Endodermal cell (in vitro differentiated cells): ENCODE results near the gene PDCD4. TPM values are rescaled to one million over a fixed set of nuclear protein-coding genes. Genes with fewer than 3 reads are reported as not detected.

ENCODE experiments used
- DNase-seq: peaks from one replicate; pipeline ENCODE4 v3.0.0-alpha.2; 2017
- H3K27ac ChIP-seq: 2 replicates; pipeline ENCODE4 v1.5.1; 2013; ENCODE audit warnings: mild to moderate bottlenecking, low read depth, low read length, moderate library complexity
- H3K27me3 ChIP-seq: 2 replicates; pipeline ENCODE4 v1.6.1; 2013; ENCODE audit warnings: mild to moderate bottlenecking, low read length, moderate library complexity; ENCODE audit not compliant: insufficient read depth, control insufficient read depth, poor library complexity, severe bottlenecking
- H3K36me3 ChIP-seq: 2 replicates; pipeline ENCODE4 v1.7.0; 2013; ENCODE audit warnings: mild to moderate bottlenecking, low read length, moderate library complexity; ENCODE audit not compliant: control insufficient read depth, insufficient read depth
- H3K4me1 ChIP-seq: one replicate; pipeline ENCODE4 v1.7.0; 2013; ENCODE audit warnings: low read length; ENCODE audit not compliant: control insufficient read depth, insufficient read depth
- H3K4me3 ChIP-seq: 2 replicates; pipeline ENCODE4 v1.5.1; 2013; ENCODE audit warnings: mild to moderate bottlenecking, low read length, moderate library complexity
- H3K9ac ChIP-seq: 2 replicates; pipeline ENCODE4 v1.6.1; 2013; ENCODE audit warnings: mild to moderate bottlenecking, low read length, moderate library complexity; ENCODE audit not compliant: poor library complexity, severe bottlenecking; ENCODE audit errors: extremely low read depth
- H3K9me3 ChIP-seq: 2 replicates; pipeline ENCODE4 v1.6.1; 2013; ENCODE audit warnings: mild to moderate bottlenecking, low read length, moderate library complexity; ENCODE audit not compliant: control insufficient read depth
- H3K27ac Mint-ChIP-seq: 2 replicates; pipeline ENCODE4 v1.8.0; 2020; ENCODE audit warnings: mixed read lengths
- H3K27me3 Mint-ChIP-seq: 2 replicates; pipeline ENCODE4 v1.8.0; 2021; ENCODE audit warnings: mild to moderate bottlenecking, mixed read lengths; ENCODE audit not compliant: insufficient read depth
- H3K36me3 Mint-ChIP-seq: 2 replicates; pipeline ENCODE4 v1.8.0; 2020; ENCODE audit warnings: low read depth, mixed read lengths
- H3K4me1 Mint-ChIP-seq: 2 replicates; pipeline ENCODE4 v1.8.0; 2020; ENCODE audit warnings: mixed read lengths
- H3K4me3 Mint-ChIP-seq: 2 replicates; pipeline ENCODE4 v1.8.0; 2020; ENCODE audit warnings: mild to moderate bottlenecking, moderate library complexity, mixed read lengths
- H3K9me3 Mint-ChIP-seq: 2 replicates; pipeline ENCODE4 v1.8.0; 2020; ENCODE audit warnings: mild to moderate bottlenecking, mixed read lengths
- WGBS, 2 experiments: methylation state at CpG; one replicate each; pipeline versions ENCODE4 v1.1.5 to v1.1.7; 2013; ENCODE audit warnings: missing lambda C conversion rate in 2 of 2, mixed read lengths in 1 of 2; ENCODE audit not compliant: insufficient coverage in 1 of 2, insufficient read length in 1 of 2; 5-methylcytosine and 5-hydroxymethylcytosine counted together
- total RNA-seq, 2 donors: library from RNA; stranded (reverse); fragmentation: NEBNext Ultra II Directional in 1 of 2; extraction: Animal tissue kit (Norgen Biotek cat#: 25700) in 1 of 2; gene quantifications; 2 replicates in 1 of 2; 3 replicates in 1 of 2; pipeline ENCODE4 v1.2.1, GENCODE V29; 2021
- TF ChIP-seq, protein P1 (sequence below): fragments of 200-600 bp; sonication (generic); conservative IDR thresholded peaks from 2 replicates; pipeline ENCODE4 v1.5.0; 2021; ENCODE audit warnings: antibody characterized with exemption, mild to moderate bottlenecking

Gene PDCD4
- total RNA-seq, 2 donors from 2014 or later = 46.5 to 48.5 TPM

DNA sequence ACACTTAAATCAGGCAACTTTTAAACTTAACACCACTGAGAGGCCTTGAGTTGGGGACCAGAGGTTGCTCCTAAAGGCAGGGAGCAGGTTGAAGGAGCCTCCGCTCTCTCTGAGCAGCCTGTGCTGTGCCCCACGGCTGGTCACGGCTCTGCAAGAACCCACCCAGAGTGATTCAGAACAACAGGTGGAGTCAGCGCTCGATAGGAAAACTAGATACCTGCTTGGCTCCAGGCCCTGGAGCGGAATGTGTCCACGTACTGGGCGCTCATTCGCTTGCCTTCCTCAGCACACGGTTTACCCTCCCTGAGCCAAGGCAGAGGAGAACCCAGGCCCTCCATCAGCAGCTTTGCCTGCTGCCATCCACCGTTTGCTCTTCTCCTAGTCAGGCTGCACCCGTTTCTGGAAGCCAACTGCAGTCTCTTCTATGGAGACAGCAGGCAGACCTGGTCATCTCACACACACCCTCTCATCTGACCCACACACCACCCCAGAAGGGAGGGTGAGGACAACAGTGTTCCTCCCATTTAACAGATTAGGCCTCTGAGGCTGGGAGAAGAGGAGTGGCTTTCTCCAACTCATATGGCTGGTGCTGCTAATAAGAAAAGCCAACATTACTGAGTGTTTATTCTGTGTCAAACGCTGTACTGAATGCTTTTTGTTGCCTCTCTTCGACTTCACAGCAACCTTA, 37.6 kb upstream of the PDCD4 start:
- H3K9me3 Mint-ChIP-seq = no peaks in the 10 kb centered on the region
- peaks cover 37% of the 10 kb centered on the region for H3K4me1 Mint-ChIP-seq
- Histone ChIP-seq H3K4me3 (no peak overlapping the region), H3K4me1 (peaks cover 24% of the 10 kb centered on the region), H3K36me3 (no peaks in the 10 kb centered on the region), H3K9ac (no peak overlapping the region), H3K9me3 (no peaks in the 10 kb centered on the region), H3K27me3 (no peaks in the 10 kb centered on the region), H3K27ac (no peak overlapping the region)
- DNase-seq = no peak
- WGBS, 2 experiments = 92 to 95% methylated on average over 12 to 14 of the region's 14 CpGs
- no peak overlapping the region for H3K27ac Mint-ChIP-seq
- no peaks in the 10 kb centered on the region for H3K36me3 Mint-ChIP-seq
- TF ChIP-seq, protein P1, sequence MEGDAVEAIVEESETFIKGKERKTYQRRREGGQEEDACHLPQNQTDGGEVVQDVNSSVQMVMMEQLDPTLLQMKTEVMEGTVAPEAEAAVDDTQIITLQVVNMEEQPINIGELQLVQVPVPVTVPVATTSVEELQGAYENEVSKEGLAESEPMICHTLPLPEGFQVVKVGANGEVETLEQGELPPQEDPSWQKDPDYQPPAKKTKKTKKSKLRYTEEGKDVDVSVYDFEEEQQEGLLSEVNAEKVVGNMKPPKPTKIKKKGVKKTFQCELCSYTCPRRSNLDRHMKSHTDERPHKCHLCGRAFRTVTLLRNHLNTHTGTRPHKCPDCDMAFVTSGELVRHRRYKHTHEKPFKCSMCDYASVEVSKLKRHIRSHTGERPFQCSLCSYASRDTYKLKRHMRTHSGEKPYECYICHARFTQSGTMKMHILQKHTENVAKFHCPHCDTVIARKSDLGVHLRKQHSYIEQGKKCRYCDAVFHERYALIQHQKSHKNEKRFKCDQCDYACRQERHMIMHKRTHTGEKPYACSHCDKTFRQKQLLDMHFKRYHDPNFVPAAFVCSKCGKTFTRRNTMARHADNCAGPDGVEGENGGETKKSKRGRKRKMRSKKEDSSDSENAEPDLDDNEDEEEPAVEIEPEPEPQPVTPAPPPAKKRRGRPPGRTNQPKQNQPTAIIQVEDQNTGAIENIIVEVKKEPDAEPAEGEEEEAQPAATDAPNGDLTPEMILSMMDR = no peak
- no peak overlapping the region for H3K4me3 Mint-ChIP-seq
- no peaks in the 10 kb centered on the region for H3K27me3 Mint-ChIP-seq

DNA sequence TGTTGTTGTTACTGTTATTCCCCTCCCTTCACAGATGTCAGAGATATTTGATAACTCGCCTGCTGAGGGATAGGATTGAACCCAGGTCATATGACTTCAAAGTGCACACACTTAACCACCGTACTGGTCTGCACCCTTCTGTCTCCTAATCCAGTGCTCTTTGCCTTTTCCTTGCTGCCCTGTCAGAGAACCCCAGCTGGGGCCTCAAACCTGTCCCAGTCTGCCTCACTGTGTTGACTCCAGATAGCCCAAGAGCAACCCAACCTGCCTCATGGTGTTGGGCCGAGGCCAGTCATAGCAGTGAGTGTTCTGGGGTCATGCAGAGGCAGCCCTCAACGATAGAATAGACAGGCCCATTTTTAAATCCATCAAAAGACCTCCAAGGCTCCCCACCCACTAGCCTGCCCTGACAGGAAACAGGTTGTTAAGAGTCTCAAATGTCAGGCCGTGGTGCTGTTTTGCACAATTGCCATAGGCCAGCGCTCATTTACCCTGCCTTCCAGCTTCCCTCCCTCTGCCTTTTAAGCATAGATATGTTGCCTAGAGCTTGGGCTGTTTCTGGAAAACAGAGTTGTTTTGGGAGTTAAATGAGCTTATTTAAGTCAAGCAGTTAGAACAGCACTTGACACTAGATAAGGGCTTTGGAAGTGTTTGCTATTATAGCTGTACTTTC, 37.0 kb upstream of the PDCD4 start:
- WGBS, 2 experiments = 76 to 93% methylated on average over 3 to 6 of the region's 6 CpGs
- Histone ChIP-seq H3K27ac (peak overlapping the region; percentile 4), H3K4me3 (no peak overlapping the region), H3K4me1 (peaks cover 24% of the 10 kb centered on the region), H3K9ac (no peak overlapping the region), H3K36me3 (no peaks in the 10 kb centered on the region), H3K9me3 (no peaks in the 10 kb centered on the region), H3K27me3 (no peaks in the 10 kb centered on the region)
- Mint-ChIP-seq H3K9me3 (no peaks in the 10 kb centered on the region), H3K4me1 (peaks cover 34% of the 10 kb centered on the region), H3K27me3 (no peaks in the 10 kb centered on the region), H3K27ac (peak overlapping the region; percentile 54), H3K36me3 (no peaks in the 10 kb centered on the region), H3K4me3 (no peak overlapping the region)
- peak; percentile 75 for DNase-seq
- TF ChIP-seq, protein P1 = no peak

DNA sequence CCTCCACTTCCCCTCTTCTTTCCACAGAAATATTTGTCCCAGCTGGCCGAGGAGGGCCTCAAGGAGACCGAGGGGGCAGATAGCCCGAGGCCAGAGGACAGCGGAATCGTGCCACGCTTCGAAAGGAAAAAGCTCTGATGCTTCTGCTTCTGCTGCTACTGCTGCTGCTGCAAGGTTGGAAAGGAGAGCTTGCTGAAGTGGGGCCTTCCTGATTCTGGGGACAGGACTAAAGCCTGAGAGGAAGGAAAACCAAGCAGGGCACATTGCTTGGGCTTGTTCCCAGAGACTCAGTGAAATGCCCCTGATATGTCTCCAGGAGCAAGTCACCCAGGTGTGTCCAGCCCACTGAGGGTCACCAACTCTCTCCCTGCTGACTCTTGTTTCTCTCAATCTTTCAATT, 35.9 kb upstream of the PDCD4 start:
- no peaks in the 10 kb centered on the region for H3K9me3 Mint-ChIP-seq
- Histone ChIP-seq H3K27ac (no peak overlapping the region), H3K4me3 (no peak overlapping the region), H3K9me3 (no peaks in the 10 kb centered on the region), H3K9ac (no peak overlapping the region), H3K36me3 (no peaks in the 10 kb centered on the region), H3K4me1 (peaks cover 24% of the 10 kb centered on the region), H3K27me3 (no peaks in the 10 kb centered on the region)
- no peak overlapping the region for H3K4me3 Mint-ChIP-seq
- H3K27me3 Mint-ChIP-seq = no peaks in the 10 kb centered on the region
- no peak for DNase-seq
- TF ChIP-seq, protein P1 = no peak
- H3K36me3 Mint-ChIP-seq = no peaks in the 10 kb centered on the region
- H3K4me1 Mint-ChIP-seq = peaks cover 34% of the 10 kb centered on the region
- peak overlapping the region; percentile 24 for H3K27ac Mint-ChIP-seq
- WGBS, 2 experiments = 85 to 90% methylated on average over 7 of the region's 7 CpGs
